ENCODE results near the gene MUC6.

Gene MUC6

DNA sequence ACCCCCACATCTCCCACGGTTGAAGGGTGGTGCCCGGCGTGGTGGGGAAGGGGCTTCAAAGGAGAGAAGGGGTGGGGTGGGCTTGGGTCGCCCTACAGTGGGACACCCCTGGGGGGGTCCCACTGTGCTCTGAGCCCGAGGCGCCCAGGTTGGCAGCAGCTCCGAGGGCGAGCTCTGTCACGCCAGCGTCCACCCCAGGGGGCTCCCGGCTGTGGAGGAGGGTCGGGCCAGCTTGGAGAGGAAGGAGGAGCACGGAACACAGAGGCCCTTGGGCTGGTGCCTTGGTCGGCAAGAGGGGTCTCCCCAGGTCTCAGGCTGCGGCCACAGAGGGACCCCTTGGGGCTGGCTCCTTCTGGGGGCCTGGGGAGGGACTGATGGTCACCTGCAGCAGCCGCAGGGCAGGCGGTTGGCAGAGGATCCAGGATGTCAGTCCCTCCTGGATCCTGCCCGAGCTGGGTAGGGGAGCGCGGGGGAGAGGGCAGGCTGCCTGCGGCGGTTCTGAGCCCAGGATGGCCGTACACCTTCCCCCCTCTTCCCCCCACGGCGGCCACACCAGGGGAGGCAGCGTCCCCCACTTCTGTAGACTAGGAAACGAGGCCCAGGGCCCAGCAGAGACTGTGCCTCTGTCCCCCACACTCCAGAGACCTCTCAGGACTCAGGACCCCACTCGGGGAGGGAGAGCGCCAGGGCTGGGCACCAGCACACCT is 788 bp downstream of the MUC6 start:
- H3K27ac ChIP-seq (ENCODE audit: low read depth, low read length), result no peak overlapping the region
- no peak overlapping the region for H3K4me3 ChIP-seq (ENCODE audit: low read length)
- H3K27me3 ChIP-seq (ENCODE audit: control insufficient read depth, insufficient read depth, low read length), result no peaks in the 10 kb centered on the region

GRCh38 chr11:1034456-1035295 is 1.8 kb downstream of the MUC6 start:
- H3K9ac ChIP-seq (ENCODE audit: low read length), result no peak overlapping the region
- no peaks in the 10 kb centered on the region for H3K27me3 ChIP-seq (ENCODE audit: control insufficient read depth, insufficient read depth, low read length)
- H3K4me1 ChIP-seq (ENCODE audit: control insufficient read depth, insufficient read depth, low read length), result no peaks in the 10 kb centered on the region
- no peak overlapping the region for H3K27ac ChIP-seq (ENCODE audit: low read depth, low read length)
- H3K4me3 ChIP-seq (ENCODE audit: low read length), result no peak overlapping the region
- no peaks in the 10 kb centered on the region for H3K36me3 ChIP-seq (ENCODE audit: control insufficient read depth, insufficient read depth, low read length)

More for the DNA sequence above, 788 bp downstream of the MUC6 start:
- Histone ChIP-seq H3K36me3 (ENCODE audit: control insufficient read depth, insufficient read depth, low read length) (no peaks in the 10 kb centered on the region), H3K9ac (ENCODE audit: low read length) (no peak overlapping the region), H3K4me1 (ENCODE audit: control insufficient read depth, insufficient read depth, low read length) (no peaks in the 10 kb centered on the region)

GRCh38 chr11:1034001-1034400 is 2.5 kb downstream of the MUC6 start:
- H3K27ac ChIP-seq (ENCODE audit: low read depth, low read length), result no peak overlapping the region
- no peaks in the 10 kb centered on the region for H3K27me3 ChIP-seq (ENCODE audit: control insufficient read depth, insufficient read depth, low read length)
- H3K4me3 ChIP-seq (ENCODE audit: low read length), result no peak overlapping the region
- H3K9ac ChIP-seq (ENCODE audit: low read length), result no peak overlapping the region
- no peaks in the 10 kb centered on the region for H3K36me3 ChIP-seq (ENCODE audit: control insufficient read depth, insufficient read depth, low read length)
- no peaks in the 10 kb centered on the region for H3K4me1 ChIP-seq (ENCODE audit: control insufficient read depth, insufficient read depth, low read length)

GRCh38 chr11:1033016-1033798 is 3.3 kb downstream of the MUC6 start:
- Histone ChIP-seq H3K27ac (ENCODE audit: low read depth, low read length) (no peak overlapping the region), H3K4me1 (ENCODE audit: control insufficient read depth, insufficient read depth, low read length) (no peaks in the 10 kb centered on the region), H3K27me3 (ENCODE audit: control insufficient read depth, insufficient read depth, low read length) (no peaks in the 10 kb centered on the region), H3K4me3 (ENCODE audit: low read length) (no peak overlapping the region), H3K36me3 (ENCODE audit: control insufficient read depth, insufficient read depth, low read length) (no peaks in the 10 kb centered on the region), H3K9ac (ENCODE audit: low read length) (no peak overlapping the region)

DNA sequence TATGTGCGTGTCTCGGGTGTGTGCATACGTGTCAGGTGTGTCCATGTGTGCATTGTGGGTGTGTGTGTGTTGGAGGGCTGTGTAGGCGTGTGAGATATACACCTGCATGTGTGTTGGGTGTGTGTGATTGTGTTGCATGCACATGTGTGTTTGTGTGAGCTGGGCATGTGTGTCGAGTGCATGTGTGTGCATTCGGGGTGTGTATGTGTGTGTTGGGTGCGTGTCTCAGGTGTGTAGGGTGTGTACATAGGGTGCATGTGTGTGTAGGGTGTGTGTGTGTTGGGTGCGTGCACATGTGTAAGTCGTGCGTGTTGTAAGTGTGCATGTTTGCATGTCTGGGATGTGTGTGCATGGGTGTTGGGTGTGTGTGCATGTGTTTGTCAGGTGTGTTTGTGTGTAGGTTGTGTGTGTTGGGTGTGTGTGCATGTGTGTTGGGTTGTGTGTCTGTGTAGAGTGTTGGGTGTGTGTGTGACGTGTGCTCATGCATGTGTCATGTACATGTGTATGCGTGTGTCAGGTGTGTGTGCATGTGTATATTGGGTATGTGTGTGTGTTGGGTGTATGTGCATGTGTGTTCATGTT is 4.1 kb downstream of the MUC6 start:
- no peak overlapping the region for H3K27ac ChIP-seq (ENCODE audit: low read depth, low read length)

GRCh38 chr11:1031121-1031899 is 5.2 kb downstream of the MUC6 start:
- Histone ChIP-seq H3K9ac (ENCODE audit: low read length) (no peak overlapping the region), H3K4me1 (ENCODE audit: control insufficient read depth, insufficient read depth, low read length) (no peaks in the 10 kb centered on the region), H3K27ac (ENCODE audit: low read depth, low read length) (no peak overlapping the region), H3K27me3 (ENCODE audit: control insufficient read depth, insufficient read depth, low read length) (no peaks in the 10 kb centered on the region), H3K4me3 (ENCODE audit: low read length) (no peak overlapping the region), H3K36me3 (ENCODE audit: control insufficient read depth, insufficient read depth, low read length) (no peaks in the 10 kb centered on the region)

More for the DNA sequence above, 4.1 kb downstream of the MUC6 start:
- H3K4me3 ChIP-seq (ENCODE audit: low read length), result no peak overlapping the region
- no peaks in the 10 kb centered on the region for H3K4me1 ChIP-seq (ENCODE audit: control insufficient read depth, insufficient read depth, low read length)
- no peaks in the 10 kb centered on the region for H3K27me3 ChIP-seq (ENCODE audit: control insufficient read depth, insufficient read depth, low read length)
- H3K9ac ChIP-seq (ENCODE audit: low read length), result no peak overlapping the region
- no peaks in the 10 kb centered on the region for H3K36me3 ChIP-seq (ENCODE audit: control insufficient read depth, insufficient read depth, low read length)

- no peak overlapping the region for H3K27ac ChIP-seq (ENCODE audit: low read depth, low read length)
- H3K4me3 ChIP-seq (ENCODE audit: low read length), result no peak overlapping the region
- H3K9ac ChIP-seq (ENCODE audit: low read length), result no peak overlapping the region
- no peaks in the 10 kb centered on the region for H3K4me1 ChIP-seq (ENCODE audit: control insufficient read depth, insufficient read depth, low read length)
- no peaks in the 10 kb centered on the region for H3K36me3 ChIP-seq (ENCODE audit: control insufficient read depth, insufficient read depth, low read length)
- no peaks in the 10 kb centered on the region for H3K27me3 ChIP-seq (ENCODE audit: control insufficient read depth, insufficient read depth, low read length)
Observed at GRCh38 chr11:1030556-1030955, 6.0 kb downstream of the MUC6 start.

DNA sequence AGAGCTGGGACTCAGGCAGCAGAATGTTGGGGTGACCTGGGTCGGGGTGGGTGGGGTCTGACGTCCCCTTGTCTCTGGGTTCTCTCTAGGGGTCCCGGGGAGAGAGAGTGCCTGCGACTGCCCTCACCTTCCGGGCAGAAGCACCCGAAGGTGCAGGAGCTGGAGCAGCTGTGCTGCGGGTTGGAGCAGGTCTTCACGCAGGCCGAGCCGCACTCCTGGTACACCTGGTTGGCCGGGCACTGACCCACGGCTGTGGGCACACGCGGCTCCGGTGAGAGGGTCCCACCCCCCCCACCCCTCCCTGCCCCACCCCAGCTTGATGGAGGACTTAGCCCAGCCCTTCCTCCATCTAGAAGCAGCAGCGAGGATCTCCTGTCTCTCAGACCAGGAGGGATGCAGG is 6.4 kb downstream of the MUC6 start:
- Histone ChIP-seq H3K4me1 (ENCODE audit: control insufficient read depth, insufficient read depth, low read length) (no peaks in the 10 kb centered on the region), H3K27ac (ENCODE audit: low read depth, low read length) (no peak overlapping the region), H3K27me3 (ENCODE audit: control insufficient read depth, insufficient read depth, low read length) (no peaks in the 10 kb centered on the region), H3K36me3 (ENCODE audit: control insufficient read depth, insufficient read depth, low read length) (no peaks in the 10 kb centered on the region), H3K4me3 (ENCODE audit: low read length) (no peak overlapping the region), H3K9ac (ENCODE audit: low read length) (no peak overlapping the region)

DNA sequence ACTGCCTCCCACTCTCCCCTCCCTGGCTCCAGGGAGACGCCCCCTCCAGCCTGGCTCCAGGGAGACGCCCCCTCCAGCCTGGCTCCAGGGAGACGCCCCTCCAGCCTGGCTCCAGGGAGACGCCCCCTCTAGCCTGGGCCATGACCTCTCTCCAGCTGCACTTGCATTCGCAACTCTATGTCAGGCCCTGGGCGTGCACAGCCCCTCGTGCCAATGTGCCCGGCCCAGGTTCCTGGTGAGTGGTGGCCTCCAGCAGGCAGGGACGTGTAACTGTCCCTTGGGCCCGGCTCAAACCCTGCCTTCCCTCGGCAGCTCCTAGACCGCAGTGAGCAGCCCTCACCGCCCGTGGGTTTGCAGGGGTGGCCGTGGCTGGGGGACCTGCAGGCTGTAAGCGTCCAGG is 6.9 kb downstream of the MUC6 start:
- Histone ChIP-seq H3K27me3 (ENCODE audit: control insufficient read depth, insufficient read depth, low read length) (no peaks in the 10 kb centered on the region), H3K27ac (ENCODE audit: low read depth, low read length) (no peak overlapping the region), H3K4me1 (ENCODE audit: control insufficient read depth, insufficient read depth, low read length) (no peaks in the 10 kb centered on the region), H3K4me3 (ENCODE audit: low read length) (no peak overlapping the region), H3K9ac (ENCODE audit: low read length) (no peak overlapping the region), H3K36me3 (ENCODE audit: control insufficient read depth, insufficient read depth, low read length) (no peaks in the 10 kb centered on the region)

DNA sequence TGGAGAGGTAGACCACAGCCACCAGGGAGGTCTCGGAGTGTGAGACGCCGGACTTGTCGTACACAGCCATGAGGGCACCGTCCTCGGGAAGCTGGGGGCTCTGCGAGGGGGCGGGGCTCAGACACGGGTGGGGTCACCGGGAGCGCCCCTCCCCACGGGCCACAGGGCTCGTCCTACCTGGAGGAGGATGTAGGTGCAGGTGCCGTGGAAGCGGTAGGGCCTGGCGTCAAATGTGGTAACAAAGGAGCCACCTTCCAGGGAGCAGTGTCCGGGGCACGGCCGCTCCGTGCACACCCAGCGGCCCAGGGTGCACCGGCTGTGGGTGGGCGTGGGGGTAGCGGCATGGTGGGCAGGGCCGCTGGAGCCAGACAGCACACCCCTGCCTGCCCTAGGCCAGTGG is 7.5 kb downstream of the MUC6 start:
- H3K9ac ChIP-seq (ENCODE audit: low read length), result no peak overlapping the region
- H3K36me3 ChIP-seq (ENCODE audit: control insufficient read depth, insufficient read depth, low read length), result no peaks in the 10 kb centered on the region
- H3K27ac ChIP-seq (ENCODE audit: low read depth, low read length), result no peak overlapping the region
- no peak overlapping the region for H3K4me3 ChIP-seq (ENCODE audit: low read length)
- no peaks in the 10 kb centered on the region for H3K4me1 ChIP-seq (ENCODE audit: control insufficient read depth, insufficient read depth, low read length)
- H3K27me3 ChIP-seq (ENCODE audit: control insufficient read depth, insufficient read depth, low read length), result no peaks in the 10 kb centered on the region

DNA sequence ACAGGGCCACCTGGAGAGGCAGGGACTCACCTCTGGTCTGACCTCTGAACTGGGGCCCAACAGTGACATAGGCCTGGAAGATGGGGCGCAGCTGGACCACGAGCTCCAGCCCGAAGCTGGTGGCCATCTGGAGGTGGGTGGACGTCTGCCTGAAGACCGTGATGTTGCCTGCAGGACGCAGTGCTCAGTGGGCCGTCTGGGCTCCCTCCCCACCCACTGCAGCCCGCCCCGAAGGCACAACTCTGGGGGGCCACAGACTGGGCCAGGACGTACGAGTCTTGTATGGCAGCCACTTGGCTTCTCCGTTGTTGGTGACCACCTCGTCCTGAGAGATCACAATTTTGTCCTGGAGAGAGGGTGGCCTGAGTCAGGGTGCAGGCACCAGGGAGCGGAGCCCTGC is 7.9 kb downstream of the MUC6 start:
- H3K27me3 ChIP-seq (ENCODE audit: control insufficient read depth, insufficient read depth, low read length), result no peaks in the 10 kb centered on the region
- H3K4me1 ChIP-seq (ENCODE audit: control insufficient read depth, insufficient read depth, low read length), result no peaks in the 10 kb centered on the region
- no peak overlapping the region for H3K27ac ChIP-seq (ENCODE audit: low read depth, low read length)
- H3K4me3 ChIP-seq (ENCODE audit: low read length), result no peak overlapping the region
- H3K36me3 ChIP-seq (ENCODE audit: control insufficient read depth, insufficient read depth, low read length), result no peaks in the 10 kb centered on the region
- H3K9ac ChIP-seq (ENCODE audit: low read length), result no peak overlapping the region

DNA sequence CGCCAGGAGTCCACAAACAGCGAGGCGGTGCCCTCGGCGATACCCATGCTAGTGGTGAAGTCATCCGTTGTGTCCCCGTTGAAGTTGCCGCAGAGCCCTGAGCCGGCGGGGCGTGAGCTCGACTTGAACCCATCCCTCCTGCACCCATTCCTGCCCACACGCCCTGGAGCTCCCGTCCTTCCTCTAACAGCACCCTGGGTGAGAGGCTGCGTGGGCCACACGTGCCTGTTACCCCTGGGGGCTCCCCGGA is 8.3 kb downstream of the MUC6 start:
- H3K36me3 ChIP-seq (ENCODE audit: control insufficient read depth, insufficient read depth, low read length), result no peaks in the 10 kb centered on the region
- no peak overlapping the region for H3K4me3 ChIP-seq (ENCODE audit: low read length)
- H3K4me1 ChIP-seq (ENCODE audit: control insufficient read depth, insufficient read depth, low read length), result no peaks in the 10 kb centered on the region
- H3K27ac ChIP-seq (ENCODE audit: low read depth, low read length), result no peak overlapping the region
- H3K9ac ChIP-seq (ENCODE audit: low read length), result no peak overlapping the region
- no peaks in the 10 kb centered on the region for H3K27me3 ChIP-seq (ENCODE audit: control insufficient read depth, insufficient read depth, low read length)

All from rectal smooth muscle tissue (tissue), 1 donor.